ENCODE measurements around the gene CEACAM4.

CEACAM4 gene

DNA sequence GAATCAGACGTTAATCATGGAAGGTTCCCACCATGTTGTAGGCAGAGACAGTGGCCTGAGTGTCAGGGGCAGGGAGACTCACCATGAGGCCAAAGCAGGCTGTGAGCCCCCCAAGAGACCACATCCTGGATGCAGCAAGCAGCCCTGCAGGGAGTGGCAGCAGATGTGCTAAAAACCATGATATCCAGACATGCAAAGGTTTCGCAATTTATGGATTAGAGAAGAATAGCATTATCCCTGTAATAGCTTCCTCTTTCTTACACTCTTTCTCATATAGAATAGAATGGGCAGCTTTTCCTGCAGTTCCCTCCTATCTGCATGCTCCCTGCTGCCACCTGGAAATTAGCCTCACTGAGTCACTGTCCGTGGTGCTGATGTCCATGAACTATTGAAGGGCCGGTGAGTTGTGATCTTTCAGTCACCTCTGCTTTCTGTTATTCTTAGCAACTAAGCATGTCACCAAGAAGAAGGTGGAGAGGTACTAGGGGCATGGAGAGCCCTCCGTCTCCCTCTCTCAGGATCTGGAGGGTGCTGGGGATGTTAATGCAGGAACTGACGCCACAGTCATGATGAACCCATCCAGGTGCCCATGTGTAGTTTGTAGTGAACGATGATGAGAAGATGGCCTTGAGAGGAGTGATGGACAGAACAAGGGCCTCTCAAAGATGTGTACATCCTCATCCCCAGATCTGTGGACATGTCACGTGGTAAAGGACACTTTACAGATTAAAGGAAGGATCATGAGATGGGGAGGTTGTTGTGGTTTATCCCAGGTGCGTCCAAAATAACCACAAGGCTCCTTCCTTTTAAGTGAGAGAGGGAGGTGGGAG, 9.9 kb downstream of the CEACAM4 start:
- DNase-seq = no peak

DNA sequence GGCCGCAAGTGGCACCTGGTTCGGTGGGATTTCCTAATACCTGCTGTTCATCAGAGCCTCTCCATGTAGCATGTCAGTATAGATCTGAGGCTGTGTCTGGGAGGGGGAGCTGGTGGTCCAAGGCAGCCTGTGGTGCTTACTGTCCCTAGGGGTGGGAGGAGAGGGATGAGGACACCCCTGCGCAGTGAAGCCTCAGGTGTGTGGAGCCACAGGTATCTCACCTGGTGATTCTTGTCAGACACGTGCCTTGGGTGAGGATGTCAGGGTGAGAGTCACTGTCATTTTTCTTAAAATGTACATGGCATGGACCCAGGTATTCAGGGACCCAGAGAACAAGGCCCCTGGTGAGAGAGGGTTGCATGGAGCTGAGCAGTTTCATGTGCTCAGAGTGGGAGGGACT, 11.7 kb downstream of the CEACAM4 start:
- DNase-seq = no peak

DNA sequence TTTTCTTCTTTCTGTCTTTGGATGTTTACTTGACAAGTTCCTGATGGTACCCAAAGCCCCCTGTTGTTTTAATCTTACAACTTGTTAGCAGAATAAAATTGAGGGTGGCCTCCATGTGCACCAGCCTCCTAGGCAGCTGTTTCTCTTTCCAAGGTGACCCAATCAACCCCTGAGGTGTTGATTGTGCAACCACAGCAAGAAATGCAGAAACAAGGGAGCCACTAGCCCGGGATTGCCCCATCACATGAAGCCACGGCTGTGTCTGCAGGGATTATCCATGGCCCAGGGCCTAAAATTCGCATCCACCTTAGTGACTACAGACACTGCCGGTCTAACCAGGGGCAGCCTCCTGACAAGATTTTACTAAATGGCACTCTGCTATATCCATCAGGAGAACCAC, 14.4 kb downstream of the CEACAM4 start:
- no peak for DNase-seq

DNA sequence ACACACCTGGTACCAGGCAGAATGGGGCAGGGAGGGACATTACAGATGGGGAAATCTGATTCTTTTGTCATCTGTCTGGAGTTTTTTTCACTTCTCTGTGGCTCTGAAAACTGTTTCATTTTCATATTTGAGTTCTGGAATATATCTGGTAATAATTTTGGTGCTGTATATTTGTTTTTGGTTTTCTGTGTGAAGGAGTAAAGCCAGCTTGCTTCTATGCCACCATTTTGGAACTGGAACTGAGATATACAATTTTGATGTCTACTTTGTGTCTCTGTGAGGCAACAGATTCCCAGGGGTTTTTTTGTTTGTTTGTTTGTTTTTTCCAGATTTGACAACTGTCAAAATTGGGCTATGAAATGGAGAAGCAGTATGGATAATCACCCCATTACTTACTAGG, 16.1 kb downstream of the CEACAM4 start:
- no peak for DNase-seq

DNA sequence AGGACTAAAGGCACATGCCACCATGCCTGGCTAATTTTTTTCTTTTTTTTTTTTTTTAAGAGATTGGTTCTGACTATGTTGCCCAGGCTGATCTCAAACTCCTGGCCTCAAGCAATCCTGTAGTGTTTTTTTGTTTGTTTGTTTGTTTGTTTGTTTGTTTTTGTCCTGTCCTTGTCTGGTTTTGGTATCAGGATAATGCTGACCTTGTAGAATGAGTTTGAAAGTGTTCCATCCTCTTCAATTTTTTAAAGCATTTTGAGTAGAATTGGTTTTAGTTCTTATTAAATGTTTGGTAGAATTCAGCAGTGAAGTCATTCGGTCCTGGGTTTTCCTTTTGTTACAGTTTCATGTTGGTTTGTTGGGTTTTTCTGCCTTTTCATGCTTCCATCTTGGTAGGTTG, 19.2 kb downstream of the CEACAM4 start:
- DNase-seq = no peak

DNA sequence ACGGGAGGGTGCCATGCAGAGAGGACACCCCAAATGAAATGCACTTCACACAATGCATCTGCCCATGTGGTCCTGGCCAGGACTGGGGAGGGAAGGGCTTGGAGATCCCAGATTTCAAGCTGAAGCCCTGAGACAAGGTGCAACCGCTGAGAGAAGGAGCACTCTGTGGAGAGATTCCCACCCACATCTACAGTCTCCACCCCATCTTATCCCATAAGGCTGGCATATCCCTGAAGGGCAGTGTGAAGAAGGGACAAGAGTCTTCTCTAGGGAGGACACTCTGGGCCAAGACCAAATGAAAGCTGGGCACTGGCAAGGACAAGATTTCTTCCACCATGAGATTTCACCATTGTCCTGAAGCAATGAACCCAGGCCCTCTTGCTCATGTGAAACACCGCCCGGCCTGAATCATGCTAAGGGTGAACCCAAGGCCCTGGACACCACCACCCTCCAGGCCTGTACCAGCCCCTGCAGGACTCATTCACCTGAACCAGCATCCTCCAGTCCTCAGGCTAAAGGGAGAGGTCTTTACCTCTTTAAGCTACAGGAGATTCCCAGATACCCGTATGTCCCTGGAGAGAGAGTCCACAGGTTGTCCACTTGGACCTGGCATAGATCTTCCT, 20.5 kb downstream of the CEACAM4 start:
- DNase-seq = no peak

DNA sequence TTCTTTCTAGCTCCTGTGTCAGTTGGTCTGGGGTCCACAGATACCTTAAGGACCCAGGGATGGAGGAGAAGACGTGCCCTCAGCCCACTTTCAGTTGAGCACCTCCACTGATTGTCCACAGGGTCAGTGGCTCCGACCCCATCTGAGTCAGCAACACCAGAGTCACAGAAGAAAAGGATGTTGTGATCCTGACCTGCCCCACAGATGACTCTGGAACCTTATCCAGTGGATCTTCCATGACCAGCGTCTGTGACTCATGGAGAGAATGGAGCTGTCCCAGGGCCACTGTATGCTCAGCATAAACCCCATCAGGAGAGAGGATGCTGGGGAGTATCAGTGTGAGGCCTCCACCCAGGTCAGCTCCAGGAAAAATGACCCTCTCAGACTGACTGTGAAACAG, 22.0 kb downstream of the CEACAM4 start:
- DNase-seq = no peak

DNA sequence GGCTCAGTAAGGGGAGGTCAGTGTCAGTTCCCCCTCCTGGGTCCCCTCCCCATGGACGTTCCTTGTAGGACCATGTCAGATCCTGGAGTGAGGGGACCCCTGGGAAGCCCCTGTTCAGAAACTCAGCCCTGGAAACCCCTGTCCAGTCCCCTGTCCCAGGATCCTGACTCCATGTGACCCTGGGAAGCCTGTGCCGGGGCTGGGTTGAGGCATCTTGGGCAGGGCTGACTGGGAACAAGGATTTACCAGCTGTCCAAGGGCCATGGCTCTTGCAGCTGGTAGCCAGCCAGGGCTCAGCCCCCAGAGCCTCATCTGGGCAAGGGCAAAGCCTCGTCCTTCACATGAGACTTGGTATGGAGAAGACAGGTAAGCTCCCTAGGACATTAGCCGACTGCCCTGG, 25.1 kb downstream of the CEACAM4 start:
- DNase-seq = no peak

DNA sequence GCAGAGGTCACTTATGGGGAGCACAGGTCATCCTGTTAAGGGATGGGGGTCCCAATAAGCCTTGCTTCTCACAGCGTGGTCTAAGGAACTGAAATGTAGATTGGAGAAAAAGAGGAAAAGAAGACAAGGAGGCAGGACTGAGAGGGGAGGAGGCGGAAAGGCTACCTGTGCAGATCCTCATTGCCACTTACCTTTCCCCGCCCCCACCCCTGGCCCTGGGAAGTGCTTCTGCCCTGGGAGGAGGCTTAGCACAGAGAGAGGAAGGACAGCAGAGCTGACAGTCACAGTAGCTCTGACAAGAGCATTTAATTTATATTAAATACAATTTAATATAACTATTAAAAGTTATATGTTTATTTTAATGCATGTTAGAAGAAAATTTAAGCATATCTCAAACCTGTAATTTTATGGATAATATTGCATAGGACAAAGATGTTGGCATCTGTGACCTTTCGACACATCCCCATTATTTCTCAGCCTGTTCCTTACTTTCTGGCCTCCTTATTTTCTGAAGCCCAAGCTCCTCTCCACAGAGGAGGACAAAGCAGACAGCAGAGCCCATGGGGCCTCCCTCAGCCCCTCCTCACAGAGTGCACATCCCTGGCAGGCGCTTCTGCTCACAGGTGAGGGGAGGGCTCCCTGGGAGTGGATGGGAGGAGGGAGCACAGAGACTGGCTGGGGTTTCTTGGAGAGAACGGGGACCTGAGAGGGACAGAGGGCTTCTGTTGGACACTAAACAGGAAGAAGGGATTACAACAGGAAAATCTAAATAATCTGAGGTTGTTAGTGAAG, 27.5 kb downstream of the CEACAM4 start:
- DNase-seq = no peak

DNA sequence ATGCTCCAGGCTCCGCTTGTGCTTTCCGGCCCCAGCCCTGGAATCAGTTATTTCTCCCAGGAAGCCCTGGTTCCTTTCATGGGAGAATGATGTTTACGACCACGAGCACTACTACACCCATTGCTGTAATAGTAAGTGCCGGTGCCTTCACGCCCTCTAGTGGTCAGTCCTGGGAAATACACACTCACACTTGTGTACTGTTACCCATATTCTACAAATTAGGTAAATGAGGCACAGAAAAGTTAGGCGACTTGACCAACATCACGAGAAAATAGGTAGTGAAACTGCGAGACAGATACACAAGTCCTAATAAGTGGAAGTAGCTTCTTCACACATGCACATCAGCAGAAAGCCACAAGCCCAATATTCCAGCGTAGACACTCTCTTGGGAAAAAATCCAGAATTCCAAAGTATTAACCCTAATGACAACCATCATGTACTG, 29.3 kb downstream of the CEACAM4 start:
- DNase-seq = peak; percentile 62

DNA sequence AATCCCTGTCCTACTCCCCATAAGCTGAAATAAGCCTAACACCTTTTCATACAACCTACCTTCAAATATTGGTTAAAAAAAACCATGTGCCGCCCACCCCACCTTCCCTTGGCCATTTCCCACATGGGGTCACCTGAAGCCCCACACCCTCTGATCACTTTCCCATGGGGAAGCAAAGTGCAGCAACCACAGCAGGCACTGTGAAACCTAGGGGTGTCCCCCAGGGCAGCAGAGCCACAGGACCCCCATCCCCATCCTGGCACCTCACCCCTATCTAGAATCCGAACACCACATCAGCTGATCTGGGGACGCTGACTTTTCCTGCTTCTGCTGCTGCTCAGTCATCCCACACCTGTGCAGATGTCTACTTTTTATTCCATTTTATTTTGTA, 31.0 kb downstream of the CEACAM4 start:
- no peak for DNase-seq

DNA sequence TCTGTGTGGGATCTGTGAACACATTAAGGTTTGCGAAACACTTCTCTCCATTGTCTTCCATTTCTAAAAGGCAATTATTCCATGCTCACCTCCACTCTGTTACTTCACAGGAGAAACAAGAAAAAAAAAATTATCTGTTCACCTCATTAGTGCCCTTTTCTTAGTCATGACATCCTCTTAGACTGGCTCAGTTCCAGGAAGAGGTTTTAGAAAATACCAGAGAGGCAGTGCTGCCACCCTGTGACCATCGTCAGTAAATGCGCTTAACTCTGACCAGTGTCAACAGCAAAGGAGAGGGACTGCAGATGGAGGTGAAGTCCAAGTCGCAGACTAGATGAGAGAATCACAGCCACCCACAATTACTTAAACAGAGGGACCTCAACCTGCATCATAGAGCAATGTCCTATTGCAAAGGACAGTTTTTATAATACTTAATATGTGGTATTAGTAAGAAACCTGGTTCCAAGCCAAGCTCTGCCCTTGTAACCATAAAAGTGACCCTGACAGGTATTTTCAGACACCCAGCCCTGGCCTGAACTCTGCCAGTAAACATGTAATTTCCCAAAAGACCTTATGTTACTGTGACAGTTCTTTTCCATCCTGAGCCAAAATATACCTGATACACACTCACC, 31.5 kb downstream of the CEACAM4 start:
- DNase-seq = peak; percentile 83

DNA sequence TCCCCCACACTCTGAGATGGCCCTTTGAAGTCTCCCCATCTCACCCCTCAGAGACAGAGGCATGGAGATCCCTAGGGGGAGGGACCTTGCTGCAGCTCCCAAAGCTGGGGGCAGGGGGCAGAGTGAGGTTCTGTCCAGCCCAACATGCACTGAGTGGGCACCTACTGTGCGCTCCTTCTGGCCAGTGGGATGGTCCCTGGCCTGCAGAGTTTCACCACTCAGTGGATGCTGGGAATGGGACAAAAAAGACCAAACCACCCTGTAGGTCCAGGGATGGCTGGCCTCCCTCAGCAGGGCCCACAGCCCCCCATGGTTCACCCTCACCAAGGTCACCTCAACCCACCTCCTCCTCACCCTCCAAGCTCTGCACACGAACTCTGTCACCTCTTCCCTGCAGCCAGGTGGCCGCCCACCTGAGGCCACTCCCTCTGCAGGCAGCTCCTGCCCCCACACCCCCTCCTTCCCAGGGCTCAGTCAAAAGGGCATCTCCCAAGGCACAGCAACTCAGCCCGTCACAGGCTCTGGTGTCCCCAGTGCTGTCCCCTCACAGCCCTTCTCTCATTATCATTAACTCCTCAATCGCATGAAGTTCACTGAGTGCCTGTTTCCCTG, 34.8 kb downstream of the CEACAM4 start:
- DNase-seq = no peak

DNA sequence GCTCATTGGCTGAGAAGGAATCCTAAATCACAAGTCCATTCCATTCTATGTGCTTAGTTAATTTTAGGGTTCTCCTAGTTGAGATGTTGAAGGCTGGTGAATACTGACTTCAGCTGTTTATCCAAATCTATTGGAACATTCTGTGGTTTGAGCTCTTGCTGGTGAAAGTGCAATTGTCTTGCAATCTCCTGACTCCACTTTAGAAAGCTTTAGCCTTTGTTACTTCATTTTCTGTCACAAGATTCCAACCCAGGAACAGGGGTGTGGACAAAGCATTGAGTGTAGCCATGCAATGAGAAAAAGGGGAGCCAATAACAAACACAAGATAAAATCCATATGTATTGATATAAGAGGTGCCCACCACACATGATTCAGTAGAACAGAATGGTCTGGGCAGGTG, 35.9 kb downstream of the CEACAM4 start:
- no peak for DNase-seq

DNA sequence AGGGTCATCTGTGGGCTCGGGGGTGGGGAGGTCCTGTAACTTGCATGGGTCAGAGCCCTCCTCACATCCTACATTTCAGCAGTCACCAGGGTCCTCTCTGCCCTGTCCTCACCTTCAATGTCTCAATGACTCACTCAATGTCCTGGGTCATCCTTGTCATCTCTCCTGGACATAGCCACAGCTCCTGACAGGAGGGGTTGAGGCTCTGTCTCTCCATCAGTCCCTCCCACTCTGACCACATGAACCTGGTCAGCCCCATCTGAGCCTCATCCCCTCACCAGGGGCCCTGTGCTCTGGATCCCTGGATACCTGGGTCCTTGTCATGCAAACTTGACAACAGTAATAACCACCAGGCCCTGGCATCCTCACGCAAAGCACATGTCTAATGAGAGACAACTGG, 37.5 kb downstream of the CEACAM4 start:
- no peak for DNase-seq

DNA sequence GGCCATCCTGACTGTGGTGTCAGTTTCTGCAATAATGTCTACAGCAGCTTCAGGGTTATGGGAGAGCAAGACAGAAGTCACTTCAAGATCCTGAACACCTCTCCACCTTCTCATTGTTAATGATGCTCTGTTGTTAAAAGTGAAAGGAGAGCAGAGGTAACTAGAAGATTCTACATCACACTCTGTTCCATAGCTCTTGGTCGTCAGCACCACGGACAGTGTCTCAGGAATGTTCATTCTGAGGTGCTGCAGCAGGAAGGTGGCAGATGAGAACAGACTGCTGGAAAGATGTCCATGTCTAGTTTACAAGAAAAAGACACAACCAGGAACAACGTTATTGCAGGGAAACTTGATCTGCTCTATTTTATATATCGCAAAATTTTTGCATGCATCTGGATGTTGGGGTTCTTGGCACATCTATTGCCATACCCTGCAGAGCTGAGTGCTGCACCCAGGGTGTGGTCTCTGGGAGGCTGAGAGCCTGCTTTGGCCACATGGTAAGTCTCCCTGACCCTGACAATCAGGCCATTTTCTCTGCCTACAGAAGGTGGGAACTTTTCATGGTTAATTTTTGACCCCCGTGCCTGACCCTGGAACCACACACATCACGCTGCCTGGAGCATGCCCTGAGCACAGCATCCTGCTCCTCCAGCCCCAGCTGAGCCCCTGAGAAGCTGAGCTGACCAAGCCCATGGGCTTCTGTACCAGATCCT, 38.2 kb downstream of the CEACAM4 start:
- no peak for DNase-seq

DNA sequence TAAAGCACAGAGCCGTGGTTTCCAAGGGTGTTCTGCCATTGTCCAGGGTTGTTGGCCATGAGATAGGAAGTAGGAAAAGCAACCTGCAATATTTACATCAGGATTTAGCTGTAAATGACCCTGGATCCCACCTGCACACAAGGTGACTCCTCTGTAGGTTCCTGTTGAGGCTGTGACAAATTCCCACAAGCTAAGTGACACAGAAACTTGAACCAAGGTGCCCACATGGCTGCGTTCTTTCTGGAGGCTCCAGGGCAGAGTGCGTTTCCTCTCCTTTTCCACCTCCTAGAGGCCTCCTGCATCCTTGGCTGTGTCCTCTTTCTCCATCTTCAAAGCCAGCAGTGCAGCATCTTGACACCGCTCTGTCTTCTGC, 39.0 kb downstream of the CEACAM4 start:
- no peak for DNase-seq

DNA sequence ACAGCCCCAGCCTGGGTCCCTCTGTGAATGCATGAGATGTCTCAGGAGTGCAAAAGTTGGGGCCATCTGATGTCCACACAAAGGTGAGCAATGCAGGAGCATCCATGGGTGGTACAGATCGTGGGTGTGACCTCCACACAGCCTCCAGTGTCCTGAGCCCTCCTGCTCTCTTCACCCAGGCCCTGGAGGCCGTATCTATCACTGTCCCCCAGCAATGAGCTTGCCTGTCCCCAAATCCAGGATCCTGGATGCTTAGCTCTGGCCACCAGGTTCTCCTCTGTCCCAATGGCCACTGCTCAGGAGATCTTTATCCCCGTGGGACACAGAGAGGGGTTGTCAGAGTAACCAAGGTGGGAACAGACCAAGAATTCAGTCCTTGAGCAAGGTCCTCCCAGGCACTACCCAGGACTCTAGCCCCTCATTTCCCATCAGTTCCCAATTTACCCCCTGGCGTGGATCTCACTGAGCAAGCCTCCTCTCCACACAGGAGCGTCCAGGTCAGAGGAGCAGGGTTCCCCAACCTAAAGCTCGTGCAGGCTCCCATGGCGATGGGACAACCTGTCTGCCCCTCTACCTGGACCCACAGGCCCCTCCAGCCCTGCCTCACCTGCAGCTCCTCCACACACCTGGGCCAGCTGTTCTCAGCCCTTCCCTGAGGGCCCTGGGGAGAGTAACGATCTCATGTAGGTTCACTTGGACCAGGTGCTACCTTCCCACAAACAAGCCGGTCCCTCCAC, 39.6 kb downstream of the CEACAM4 start:
- DNase-seq = no peak

DNA sequence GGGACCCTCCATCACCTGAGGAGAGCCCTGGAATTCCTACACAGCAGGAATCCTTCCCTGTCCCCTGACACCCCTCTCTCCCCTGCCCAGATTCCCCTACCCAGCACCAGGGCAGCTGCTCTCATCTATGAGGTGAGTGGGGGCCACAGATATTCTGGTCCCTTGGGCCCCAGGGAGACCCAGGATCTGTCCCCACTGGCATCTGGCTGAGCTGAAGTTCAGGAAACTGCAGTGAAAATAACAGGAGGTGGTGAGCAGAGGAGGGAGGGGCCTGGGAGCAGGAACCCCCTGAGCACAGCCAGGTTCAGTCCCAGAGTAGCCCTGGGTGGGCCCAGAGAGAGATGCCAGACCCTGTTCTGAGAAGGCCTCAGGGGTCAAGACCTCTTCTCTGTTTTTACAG, 40.8 kb downstream of the CEACAM4 start:
- DNase-seq = no peak

DNA sequence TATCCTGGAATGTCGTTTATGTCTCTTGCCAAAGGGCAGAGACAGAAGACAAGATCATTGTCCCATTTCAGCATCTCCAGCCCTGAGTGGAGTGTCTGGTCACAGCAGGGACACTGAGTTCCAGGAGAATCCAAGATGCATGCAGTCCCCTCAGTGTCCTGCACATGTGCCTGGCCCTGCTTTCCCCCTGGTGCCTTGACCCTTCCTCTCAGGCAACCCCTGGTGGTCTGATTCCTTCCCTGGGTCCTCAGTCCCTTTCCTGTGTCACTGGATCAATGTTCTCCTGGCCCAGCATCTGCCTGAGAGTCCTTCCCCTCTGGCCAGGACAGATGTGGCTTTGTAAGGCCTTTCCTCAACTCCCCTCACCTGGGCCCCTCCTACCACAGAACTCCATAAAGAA, 41.9 kb downstream of the CEACAM4 start:
- DNase-seq = no peak

DNA sequence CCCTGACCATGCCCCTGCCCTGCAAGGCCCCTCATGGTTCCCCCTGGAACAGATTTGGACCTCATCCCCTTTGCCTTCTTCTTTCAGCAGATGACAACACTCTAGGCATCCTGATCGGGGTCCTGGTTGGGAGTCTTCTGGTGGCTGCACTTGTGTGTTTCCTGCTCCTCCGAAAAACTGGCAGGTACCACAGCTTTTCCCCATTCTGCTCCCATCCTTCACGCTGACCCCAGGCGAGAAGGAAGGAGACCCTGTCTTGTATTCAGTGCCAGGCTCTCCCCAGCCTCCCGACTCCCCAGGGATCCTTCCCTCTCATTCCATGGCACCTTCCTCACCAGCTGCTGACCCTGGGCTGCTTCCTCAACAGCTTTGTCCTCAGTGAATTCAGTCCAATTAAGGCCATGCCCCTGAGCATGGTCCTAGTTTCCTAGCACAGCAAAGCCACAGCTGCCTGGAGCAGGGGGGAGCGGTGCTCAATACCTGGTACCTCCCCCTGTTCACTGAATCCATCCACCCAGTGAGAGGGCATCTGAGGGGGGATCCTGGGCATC, 42.5 kb downstream of the CEACAM4 start:
- DNase-seq = no peak

Data from HCEC 1CT (cell line).